Astrocyte of the spinal cord (primary cell): ENCODE data around the gene GALNT6.

Source experiments
- DNase-seq: peaks from one replicate; pipeline ENCODE4 v3.0.0; 2011; ENCODE audit warnings: low read depth, low spot score
- H3K4me3 ChIP-seq: 2 replicates; pipeline ENCODE4 v1.5.1; 2011; ENCODE audit warnings: low read depth, mild to moderate bottlenecking, low read length, moderate library complexity
- CTCF ChIP-seq: IDR thresholded peaks from 2 replicates; pipeline ENCODE4 v1.5.1; 2012; ENCODE audit warnings: low read depth, mild to moderate bottlenecking, low read length, inconsistent platforms
- in situ Hi-C: cut with HindIII; loops from 2 replicates; pipeline ENCODE4 v1.10.0; 2017; ENCODE audit warnings: low sequenced_read_pairs

GALNT6 gene

GRCh38 chr12:51323966-51324895, 67.0 kb downstream of the GALNT6 start, which contains the start of gene BIN2:
Gene BIN2 (minus strand): TSS chr12:51324174. CDS start chr12:51324102, 72 bp downstream.
- in situ Hi-C loops, result no loop called here
- DNase-seq, result no peak
- H3K4me3 ChIP-seq, result no peak within 1 kb of the TSS
- no peak for TF ChIP-seq CTCF

GRCh38 chr12:51323317-51323960, 67.8 kb downstream of the GALNT6 start:
- no peak for TF ChIP-seq CTCF
- H3K4me3 ChIP-seq, result no peak overlapping the region
- in situ Hi-C loops, result no loop called here
- no peak for DNase-seq

- no peak for TF ChIP-seq CTCF
- no peak overlapping the region for H3K4me3 ChIP-seq
- in situ Hi-C loops, result no loop called here
- no peak for DNase-seq
Measured at GRCh38 chr12:51322452-51322851, 68.8 kb downstream of the GALNT6 start.

GRCh38 chr12:51321882-51322281, 69.3 kb downstream of the GALNT6 start:
- DNase-seq, result no peak
- no peak overlapping the region for H3K4me3 ChIP-seq

GRCh38 chr12:51320695-51321320, 70.4 kb downstream of the GALNT6 start:
- no peak for DNase-seq
- no peak overlapping the region for H3K4me3 ChIP-seq
- no peak for TF ChIP-seq CTCF
- in situ Hi-C loops, result no loop called here

More at GRCh38 chr12:51321882-51322281, 69.3 kb downstream of the GALNT6 start:
- no peak for TF ChIP-seq CTCF
- in situ Hi-C loops, result no loop called here

GRCh38 chr12:51320311-51320694, 70.9 kb downstream of the GALNT6 start:
- no peak overlapping the region for H3K4me3 ChIP-seq
- in situ Hi-C loops, result no loop called here
- TF ChIP-seq CTCF, result no peak
- DNase-seq, result no peak
